Inferior parietal cortex (tissue), 1 donor: Measurements from ENCODE around the gene MYLK.
"Not testable (repeated sequence)": the region's sequence is repeated elsewhere in the genome, so short reads cannot be mapped to it uniquely, and the experiment has no call there.

Experiments used
- DNase-seq: peaks from one replicate; pipeline ENCODE4 v3.0.0-alpha.2; 2016; ENCODE audit errors: extremely low spot score

The MYLK gene

DNA sequence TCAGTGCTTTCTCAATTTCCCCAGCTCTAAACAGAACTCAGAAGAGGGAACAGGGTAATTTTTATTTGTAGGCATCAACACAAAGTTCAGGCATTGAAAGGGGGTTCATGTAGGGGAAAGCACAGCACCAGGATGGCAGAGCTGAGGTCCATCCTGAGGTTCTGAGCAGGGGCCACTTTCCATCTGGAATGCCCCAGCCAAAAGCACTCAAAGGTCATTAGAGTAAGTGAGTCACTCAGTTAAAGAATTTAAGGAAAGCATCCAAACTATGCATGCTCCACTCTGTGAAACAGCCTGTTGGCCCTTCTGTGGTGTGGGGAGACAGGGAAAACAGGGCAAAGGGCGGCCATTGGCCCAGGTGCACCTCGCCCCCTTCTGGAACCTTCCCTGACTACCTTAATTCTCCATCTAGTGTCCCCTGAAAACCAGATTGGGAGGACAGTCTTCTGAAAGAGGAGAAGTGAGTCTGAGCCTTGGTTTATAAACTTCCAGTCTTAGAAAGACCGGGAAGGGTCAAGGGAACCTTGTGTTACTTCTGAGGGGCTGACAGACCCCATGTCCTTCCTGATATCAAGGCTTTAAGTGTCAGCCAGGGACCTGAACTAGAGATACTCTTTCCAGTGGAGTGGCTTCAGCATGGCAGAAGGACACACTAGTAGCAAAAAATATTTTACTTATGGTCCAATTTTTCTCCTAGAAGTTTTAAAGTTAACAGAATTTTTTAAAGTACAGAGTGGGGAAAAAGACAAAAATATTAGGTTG lies 133.3 kb downstream of the MYLK start:
- DNase-seq, result no peak

DNA sequence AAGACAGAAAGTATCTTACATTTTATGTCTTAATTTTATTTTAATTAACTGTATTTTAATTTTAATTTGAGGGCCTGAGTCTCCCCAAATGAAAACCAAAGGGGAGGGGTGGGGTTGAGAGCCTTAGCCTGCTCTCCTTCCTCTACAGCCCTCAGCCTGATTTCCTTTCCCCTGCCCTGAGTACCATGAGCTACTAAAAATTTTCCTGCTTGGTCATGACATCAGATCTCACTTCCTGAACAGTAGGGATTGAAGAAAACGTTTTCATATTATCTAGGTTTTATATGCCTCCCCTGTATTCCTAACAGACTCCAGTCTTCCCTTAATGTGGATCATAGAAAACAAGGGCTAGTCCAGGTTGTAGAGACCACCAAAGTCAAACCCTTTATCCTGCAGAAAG lies 133.9 kb downstream of the MYLK start:
- DNase-seq, result no peak

DNA sequence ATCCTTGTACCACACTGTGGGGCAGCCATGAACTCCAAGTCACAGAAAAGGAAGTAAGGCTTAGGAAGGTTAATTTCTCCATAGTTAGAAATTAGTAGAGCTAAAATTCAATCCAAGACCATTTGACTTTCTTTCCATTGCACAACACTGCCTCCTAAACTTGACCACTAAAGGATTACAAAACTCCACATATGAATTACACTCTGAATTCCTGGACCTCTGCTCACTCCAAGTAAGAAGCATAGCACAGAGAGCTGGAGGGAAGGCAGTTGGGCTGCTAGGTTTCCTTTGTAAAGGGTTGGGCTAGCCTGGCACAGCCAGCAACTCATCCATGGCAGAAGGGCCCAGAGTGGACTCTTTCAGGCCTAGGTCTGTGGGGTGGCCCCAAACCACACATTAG lies 134.4 kb downstream of the MYLK start:
- no peak for DNase-seq

DNA sequence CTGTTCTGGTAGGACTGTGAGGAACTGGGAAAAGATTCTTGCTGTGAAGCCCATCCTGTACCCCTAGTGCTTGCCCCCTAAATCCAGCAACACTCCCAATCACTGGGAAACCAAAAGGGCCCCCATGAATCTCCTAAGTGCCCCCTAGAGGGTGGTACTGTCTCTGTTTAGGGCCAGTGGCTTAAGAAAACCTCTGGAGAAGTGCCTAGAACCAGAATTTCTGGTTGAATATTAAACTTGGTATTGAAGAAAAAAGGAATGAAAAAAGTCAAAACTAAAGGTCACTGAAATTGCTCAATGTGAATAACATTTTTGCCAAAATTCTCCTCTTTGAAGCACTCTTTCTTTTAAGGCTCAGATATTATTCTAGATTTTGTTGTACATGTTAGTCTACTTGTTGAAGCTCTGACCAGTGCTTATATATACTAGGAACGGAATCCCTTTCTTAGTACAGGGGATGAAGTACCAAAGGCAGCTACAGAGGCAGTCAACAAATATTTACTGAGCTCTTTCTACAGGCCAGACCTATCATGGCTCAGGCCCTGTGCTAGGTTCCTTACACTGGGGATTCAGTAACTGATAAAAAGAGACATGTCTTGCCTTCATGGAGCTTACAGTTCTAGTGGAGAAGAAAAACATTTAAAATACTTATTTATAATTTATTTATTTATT lies 138.8 kb downstream of the MYLK start:
- no peak for DNase-seq

DNA sequence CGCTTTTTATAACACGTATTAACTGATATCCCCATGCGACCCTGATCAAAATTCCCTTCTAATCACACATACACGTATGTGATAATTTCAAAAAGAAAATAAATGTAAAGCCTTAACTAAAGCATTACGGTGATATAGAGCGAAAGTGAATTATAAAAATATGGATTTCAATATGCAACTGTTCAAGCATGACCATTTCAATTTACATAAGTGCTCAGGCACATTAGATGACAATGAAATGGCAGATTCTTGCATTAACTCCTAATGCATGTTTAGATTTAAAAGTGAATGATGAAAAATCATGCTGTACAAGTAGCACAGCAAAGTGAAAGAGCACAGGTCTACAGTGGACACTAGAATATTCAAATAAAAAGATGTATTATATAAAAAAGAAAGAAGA lies 140.1 kb downstream of the MYLK start:
- no peak for DNase-seq

DNA sequence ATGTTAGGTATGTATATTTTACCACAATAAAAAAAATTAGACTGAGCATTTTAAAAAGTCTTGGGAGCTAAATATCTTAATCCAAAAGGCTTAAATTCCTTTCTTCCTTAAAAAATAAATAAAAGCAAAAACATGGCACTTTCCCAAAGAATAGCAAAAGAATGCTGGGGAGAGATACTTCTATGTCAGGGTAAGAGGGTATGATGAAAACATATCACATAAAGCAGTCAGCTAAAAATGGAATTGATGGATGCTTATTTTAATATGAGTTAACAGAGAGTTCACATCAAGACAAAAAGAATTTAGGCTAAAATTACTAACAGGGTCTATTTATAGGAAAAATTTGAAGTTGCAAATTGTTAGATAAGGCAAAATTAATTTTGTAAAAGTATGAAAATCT lies 141.0 kb downstream of the MYLK start:
- DNase-seq, result no peak

DNA sequence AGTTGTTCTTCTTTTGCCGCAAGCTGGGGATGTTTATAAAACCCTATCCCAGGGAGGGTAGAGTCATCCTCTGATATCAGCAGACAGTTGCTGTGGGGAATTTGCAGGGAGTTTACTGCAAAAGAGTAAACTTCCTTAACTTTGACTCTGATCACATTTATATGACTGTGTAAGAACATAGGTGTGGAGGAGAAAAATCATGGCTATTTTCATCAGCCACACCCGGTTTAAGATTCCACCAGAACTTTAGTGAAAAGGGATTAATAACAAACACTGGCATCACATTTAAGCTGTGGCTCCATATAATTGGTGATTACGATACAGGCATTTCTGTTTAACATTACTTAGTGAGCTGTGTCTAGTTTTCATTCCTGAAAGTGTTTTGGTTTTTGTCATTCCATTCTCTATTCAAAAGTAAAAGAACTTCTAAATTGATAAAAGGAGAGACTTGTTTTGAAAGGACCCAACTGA lies 143.1 kb downstream of the MYLK start:
- DNase-seq, result no peak

DNA sequence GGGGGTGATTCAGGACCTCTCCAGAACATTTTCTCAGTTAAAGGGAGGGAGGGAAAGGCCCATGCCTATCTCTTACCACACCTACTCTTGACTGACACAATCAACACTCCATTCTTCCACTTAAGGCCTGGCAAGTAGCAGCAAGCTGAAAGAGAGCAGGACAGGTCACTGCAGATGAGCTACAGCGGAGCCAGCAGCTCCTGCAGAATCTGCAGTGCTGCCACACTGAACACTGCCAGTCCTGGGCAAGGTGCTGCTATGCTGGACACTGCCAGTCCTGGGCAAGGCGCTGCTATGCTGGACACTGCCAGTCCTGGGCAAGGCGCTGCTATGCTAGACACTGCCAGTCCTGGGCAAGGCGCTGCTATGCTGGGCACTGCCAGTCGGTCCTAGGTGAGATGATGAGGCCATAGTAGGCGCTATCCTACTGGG lies 143.7 kb downstream of the MYLK start:
- no peak for DNase-seq

DNA sequence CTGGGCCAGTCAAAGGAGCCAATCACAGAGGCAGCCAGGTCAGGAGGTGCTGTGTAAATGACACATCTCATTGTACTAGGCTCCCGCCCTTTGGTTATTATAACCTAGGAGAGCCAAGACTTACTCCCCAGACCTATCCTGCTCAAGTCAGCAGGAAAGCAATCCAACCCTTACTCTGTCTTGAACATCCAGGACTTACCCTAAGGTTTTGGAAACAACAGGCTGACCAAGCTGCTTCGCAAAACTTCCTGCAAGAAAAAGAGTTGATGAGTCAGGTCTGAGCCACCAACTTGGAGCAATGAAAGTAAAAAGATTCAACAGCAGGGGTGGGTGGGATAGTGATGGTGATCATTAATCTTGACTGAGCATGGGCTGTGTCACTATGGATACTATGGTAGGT lies 144.4 kb downstream of the MYLK start:
- DNase-seq, result no peak

DNA sequence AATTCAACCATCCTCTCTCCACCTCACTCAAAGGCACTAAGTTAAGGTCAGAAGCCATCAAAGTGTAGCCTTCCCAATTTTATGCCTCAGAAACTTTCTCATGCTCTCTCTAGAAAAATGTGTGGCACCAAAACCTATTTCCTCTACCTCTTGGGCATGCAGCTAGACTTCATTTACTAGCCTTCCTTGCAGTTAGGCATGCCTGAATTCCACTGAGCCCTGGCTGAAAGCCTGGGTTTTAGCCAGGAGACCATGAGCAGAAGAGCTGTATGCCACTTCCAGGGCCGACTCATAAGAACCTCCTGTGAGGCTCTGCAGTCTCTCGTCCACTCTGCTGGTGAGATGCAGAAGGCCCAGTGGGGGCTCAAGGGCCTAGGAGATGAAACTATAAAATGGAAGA lies 145.0 kb downstream of the MYLK start:
- DNase-seq, result no peak

DNA sequence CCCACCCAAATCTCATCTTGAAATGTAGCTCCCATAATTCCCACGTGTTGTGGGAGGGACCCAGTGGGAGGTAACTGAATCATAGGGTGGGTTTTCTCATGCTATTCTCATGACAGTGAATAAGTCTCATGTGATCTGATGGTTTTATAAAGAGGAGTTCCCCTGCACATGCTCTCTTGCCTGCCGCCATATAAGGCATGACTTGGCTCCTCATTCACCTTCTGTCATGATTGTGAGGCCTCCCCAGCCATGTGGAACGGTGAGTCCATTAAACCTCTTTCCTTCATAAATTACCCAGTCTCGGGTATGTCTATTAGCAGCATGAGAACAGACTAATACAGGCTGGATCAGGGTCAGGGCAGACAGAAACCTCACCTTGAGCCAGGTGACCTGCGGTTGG lies 145.6 kb downstream of the MYLK start:
- not testable (repeated sequence) for DNase-seq

DNA sequence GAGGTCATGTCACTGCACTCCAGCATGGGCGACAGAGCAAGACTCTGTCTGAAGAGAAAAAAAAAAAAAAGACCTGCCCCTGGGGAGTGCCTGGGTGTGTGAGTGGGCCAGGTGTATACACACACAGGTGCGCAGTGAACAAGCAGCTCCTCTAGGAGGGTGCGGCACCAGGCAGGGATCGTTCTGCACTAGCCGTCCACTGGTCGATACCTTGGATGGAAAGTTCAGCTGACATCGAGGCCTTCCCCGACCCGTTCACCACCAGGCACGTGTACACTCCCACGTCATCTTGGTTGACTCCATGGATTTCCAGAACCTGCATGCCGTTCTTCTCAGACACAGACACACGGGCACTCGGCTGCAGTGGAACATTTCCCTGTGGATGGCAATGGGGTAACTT lies 147.0 kb downstream of the MYLK start:
- DNase-seq, result no peak

DNA sequence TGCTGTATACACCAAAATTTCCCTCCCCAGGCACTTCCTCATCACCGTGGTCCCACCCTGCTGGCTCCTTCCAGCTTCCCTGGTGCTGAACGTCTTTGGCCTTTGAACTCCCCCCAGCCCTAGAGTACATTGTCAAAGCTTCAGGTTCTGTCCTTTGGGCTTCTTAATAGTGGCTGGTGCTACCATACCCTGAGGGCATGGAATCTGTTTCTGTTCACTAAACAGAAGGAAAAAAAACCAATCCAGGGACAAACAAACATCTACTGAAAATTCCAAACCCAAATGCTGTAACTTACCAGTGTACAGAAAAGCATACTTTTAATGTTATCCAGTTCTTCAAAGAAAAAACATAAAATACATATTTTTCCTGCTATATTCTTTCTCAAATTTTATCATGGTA lies 148.7 kb downstream of the MYLK start:
- DNase-seq, result no peak

DNA sequence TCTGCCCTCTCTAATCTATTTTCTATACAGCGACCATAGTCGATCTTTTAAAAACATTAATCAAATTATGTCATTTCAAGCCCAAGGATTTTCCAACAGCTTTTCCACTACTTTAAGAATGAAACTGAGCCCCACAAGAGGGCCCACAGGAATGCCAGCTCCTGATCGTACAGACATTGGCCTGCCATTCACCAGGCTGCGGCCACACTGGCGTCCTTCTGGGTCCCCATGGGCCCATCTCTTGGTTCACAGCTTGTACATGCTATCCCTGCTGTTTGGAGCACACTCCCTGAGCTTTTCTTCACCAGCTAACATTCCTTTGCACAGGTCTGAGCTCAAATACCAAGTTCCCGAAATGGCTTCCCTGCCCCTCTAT lies 149.6 kb downstream of the MYLK start:
- DNase-seq, result no peak

DNA sequence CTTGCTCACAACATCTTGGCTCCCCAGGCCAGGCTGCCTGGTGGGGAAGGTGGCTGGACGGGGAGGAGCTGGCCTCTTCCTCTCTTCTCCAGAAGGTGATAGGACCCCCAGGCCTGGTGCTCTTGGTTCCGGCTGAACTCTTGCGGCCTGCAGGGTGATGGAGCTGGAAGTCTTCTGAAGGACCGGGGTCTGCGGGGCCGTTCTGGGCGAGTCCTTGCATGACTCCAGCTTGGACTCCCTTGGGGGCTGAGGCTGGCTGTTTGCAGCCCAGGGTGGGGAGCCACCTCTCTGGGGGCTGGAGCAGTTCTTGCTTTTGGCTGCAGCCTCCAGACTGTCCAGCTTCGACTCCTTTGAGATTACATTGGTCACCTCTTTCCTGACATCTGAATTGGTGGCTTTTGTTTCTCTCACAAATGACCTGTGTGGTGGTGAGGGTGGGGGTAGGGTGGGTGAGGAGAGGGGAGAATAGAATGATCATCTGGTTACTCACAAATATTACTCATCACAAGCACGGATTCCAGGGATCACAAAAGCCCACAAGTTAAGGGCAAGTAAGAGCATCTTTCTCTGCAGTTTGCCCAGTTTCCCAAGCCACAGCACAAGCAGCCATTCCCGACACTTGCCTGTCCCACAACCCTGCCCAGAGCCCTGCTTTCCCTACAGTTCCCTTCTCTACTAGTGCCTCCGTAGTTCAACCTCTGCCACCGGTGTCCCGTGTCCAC lies 150.2 kb downstream of the MYLK start:
- no peak for DNase-seq

DNA sequence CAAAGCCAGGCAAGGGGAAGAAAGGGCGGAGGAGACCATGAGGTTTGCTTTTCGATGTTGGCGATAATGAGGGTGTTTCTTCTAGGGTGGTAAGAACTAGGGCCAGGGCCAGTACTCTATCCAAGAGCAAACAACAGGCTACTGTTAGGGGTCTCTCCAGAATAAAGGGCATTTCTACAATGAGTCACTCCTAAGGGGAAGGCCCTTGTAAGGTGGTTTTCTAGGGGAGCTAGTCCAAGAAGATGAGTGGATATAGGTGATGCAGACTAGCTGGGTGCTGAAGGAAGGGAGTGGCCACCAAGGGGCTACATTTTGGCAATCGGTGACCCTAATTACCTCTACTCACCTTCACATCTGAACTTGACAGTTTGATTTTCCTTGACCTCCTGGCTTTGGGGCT lies 150.8 kb downstream of the MYLK start:
- no peak for DNase-seq

DNA sequence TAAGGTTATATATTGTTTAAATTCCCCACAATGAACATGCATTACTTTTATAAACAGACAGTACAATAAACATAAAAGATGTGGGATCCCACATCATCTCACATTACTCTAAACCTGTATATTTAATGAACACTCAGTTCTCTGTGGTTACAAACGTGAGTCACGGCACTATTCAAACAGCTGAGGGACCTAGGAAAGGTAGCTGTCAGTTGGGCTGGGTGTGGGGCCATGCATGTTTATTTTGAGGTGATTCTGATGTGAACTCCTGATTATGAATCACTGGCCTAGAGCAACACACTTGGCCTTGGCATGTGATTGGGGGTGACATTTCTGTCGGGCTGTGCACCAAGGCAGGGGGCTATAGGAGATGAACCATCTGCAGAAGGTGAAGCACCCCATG lies 151.7 kb downstream of the MYLK start:
- no peak for DNase-seq

DNA sequence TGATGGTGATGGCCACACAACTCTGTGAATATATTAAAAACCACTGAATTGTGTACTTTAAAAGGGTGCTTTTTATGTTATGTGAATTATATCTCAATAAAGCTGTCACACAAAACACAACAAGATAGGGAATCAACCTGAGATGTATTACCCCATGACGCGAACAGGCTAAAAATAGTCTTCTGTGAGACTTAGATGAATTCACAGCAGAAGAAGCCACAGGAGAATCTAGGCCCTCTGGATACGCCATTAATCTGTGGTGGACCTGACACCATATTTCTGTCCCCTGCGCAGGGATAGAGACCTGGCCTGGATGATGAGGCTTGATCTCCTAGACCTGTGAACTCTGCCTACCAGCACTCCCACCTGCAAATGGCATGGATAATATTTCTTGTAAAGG lies 153.3 kb downstream of the MYLK start:
- DNase-seq, result no peak

DNA sequence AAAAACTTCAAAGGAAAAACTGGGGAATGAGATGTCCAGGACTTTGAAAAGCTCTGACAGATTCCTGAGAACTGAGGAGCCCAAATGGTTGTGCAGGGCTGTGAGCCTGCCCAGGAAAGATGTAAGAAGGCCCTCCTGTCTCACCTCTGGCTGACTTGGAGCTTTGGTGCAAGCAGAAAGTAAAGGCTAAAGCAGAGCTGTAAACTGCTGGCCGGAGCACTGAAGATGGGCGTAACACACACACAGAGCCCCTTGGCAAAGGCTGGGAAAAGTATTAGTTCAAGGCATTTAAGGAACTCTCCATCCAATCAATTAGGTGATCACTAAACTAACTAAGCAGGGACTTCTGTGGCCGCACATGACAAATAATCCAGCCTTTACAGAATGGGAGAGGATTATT lies 155.1 kb downstream of the MYLK start:
- no peak for DNase-seq

DNA sequence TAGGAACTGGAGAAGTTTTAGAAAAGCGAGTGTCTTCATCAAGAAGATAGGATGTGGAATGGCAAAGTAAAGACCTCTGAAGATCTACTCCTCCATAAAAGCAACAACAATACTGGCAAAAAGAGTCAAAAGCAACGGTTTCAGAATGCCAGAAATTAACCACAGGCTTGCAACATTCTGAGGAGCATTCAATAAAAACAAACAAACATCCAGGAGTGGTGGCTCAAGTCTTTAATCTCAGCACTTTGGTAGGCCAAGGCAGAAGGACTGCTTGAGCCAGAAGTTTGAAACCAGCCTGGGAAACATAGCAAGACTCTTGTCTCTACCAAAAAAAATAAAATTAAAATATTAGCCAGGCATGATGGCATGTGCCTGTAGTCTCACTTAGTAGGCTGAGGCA lies 156.1 kb downstream of the MYLK start:
- DNase-seq, result no peak

DNA sequence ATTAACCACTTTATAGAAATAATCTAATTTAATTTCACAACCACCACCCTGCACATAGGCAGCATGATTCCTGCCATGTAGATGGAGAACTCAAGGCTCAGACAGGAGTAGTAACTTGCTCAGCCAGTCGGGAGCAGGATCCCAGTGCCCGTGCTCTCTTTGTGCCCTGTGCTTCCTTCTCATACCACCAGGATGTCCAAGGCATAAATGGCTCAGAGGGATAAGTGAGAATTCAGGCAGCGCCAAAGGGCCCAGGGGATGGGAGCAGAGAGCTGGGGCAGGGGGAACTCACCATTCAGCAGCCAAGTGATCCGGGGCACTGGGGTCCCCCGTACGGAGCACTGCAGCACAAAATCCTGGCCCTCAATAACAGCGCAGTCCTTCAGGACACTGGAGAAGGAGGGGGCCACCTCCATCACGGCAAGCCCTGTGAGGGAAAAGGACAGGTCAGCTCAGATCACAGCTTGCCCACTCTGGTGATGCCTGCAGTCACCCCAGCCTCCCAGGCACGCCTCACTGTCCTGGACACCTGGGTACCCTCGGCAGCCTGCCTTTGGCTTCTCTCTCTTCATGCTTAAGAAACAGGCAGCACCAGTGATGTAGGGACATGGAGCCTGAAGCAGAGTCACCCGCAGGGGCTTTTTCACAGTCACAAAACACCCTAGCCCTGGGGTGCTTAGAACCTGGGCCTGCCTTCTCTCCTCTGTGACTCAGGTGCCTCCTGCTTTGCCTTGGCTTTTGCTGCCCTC lies 158.3 kb downstream of the MYLK start:
- DNase-seq, result no peak

DNA sequence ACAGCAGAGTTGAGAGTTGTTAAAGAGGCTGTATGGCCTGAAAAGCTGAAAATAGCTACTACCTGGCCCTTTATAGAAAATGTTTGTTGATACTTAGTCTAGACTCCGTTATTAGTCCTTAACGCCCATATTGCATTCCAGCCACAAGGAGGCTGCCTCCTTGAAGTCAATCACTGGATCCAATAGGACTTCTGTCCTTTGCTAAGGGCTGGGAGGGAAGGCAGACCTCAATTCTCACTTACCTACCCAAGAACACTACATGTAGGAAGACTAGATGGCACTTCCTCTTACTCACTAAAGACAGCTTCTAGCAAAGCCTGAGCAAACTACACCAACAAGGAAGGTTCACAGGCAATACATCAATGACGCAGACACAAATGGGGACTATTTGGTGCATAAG lies 159.8 kb downstream of the MYLK start:
- DNase-seq, result no peak
